ENCODE measurements around the gene CCDC116. TPM values are rescaled to one million over a fixed set of nuclear protein-coding genes. Genes with fewer than 3 reads are reported as not detected.
"Not testable (repeated sequence)": the region's sequence is repeated elsewhere in the genome, so short reads cannot be mapped to it uniquely, and the experiment has no call there.

The CCDC116 gene
- total and polyA plus RNA-seq, 2 experiments from 2014 or later: 0.10 to 0.54 TPM

GRCh38 chr22:21677606-21678443, 45.3 kb downstream of the CCDC116 start:
- no peaks in the 10 kb centered on the region for H3K4me1 ChIP-seq (ENCODE audit: insufficient read depth)

GRCh38 chr22:21678842-21679241, 46.3 kb downstream of the CCDC116 start:
- H3K27me3 ChIP-seq (replicated peaks; ENCODE audit: insufficient read depth); H3F3A ChIP-seq (ENCODE audit: insufficient read depth); H3K9ac ChIP-seq; H3K27ac ChIP-seq; H3K9me3 ChIP-seq (ENCODE audit: low read depth); H4K20me1 ChIP-seq (ENCODE audit: insufficient read depth); DNase-seq; H3K4me2 ChIP-seq (ENCODE audit: unreplicated experiment); H2AFZ ChIP-seq; H3K4me3 ChIP-seq; H3K36me3 ChIP-seq (ENCODE audit: low read depth); in situ Hi-C loops (cut with MboI); H3K79me2 ChIP-seq (ENCODE audit: insufficient read depth); H3K9me2 ChIP-seq (ENCODE audit: insufficient read depth); H3K4me1 ChIP-seq (ENCODE audit: insufficient read depth): not testable (repeated sequence)
- 94 to 98% methylated on average over 12 of the region's 12 CpGs for WGBS, 2 experiments (ENCODE audit: low coverage in 1 of 2, low lambda C conversion rate in 2 of 2, missing lambda C conversion rate in 2 of 2)

More at GRCh38 chr22:21677606-21678443, 45.3 kb downstream of the CCDC116 start:
- in situ Hi-C loops (cut with MboI): no loop called here
- no peak overlapping the region for H3K4me3 ChIP-seq
- TF ChIP-seq EZH2phosphoT487 (IDR thresholded peaks at IDR 0.05; ENCODE audit: insufficient read depth, low read depth) (no peak), EZH2 (IDR thresholded peaks at IDR 0.05; ENCODE audit: insufficient read depth, poor library complexity, severe bottlenecking) (no peak)
- no peak overlapping the region for H3K9ac ChIP-seq
- H3K27ac ChIP-seq: no peak overlapping the region
- 83% methylated on average over 11 to 13 of the region's 15 CpGs for WGBS, 2 experiments (ENCODE audit: low coverage in 1 of 2, low lambda C conversion rate in 2 of 2, missing lambda C conversion rate in 2 of 2)
- H3K9me2 ChIP-seq (ENCODE audit: insufficient read depth): no peaks in the 10 kb centered on the region
- no peak for DNase-seq
- H3K4me2 ChIP-seq (ENCODE audit: unreplicated experiment): no peak overlapping the region
- peaks cover 4% of the 10 kb centered on the region; the same call in 1 of the 2 replicates for H3K36me3 ChIP-seq (ENCODE audit: low read depth)
- no peaks in the 10 kb centered on the region for H3F3A ChIP-seq (ENCODE audit: insufficient read depth)
- no peaks in the 10 kb centered on the region for H3K9me3 ChIP-seq (ENCODE audit: low read depth)
- no peaks in the 10 kb centered on the region for H3K79me2 ChIP-seq (ENCODE audit: insufficient read depth)
- no peaks in the 10 kb centered on the region for H3K27me3 ChIP-seq (replicated peaks; ENCODE audit: insufficient read depth)
- no peaks in the 10 kb centered on the region for H4K20me1 ChIP-seq (ENCODE audit: insufficient read depth)
- no peak overlapping the region for H2AFZ ChIP-seq

GRCh38 chr22:21679383-21679782, 46.8 kb downstream of the CCDC116 start:
- H3K9me2 ChIP-seq (ENCODE audit: insufficient read depth): no peaks in the 10 kb centered on the region
- WGBS, 2 experiments (ENCODE audit: low coverage in 1 of 2, low lambda C conversion rate in 2 of 2, missing lambda C conversion rate in 2 of 2): 74 to 75% methylated on average over 4 of the region's 4 CpGs
- H4K20me1 ChIP-seq (ENCODE audit: insufficient read depth): no peaks in the 10 kb centered on the region
- no peaks in the 10 kb centered on the region for H3K79me2 ChIP-seq (ENCODE audit: insufficient read depth)
- no peaks in the 10 kb centered on the region for H3F3A ChIP-seq (ENCODE audit: insufficient read depth)
- no peaks in the 10 kb centered on the region for H3K4me1 ChIP-seq (ENCODE audit: insufficient read depth)
- no peak for TF ChIP-seq EZH2 (IDR thresholded peaks at IDR 0.05; ENCODE audit: insufficient read depth, poor library complexity, severe bottlenecking)
- no peak for TF ChIP-seq EZH2phosphoT487 (IDR thresholded peaks at IDR 0.05; ENCODE audit: insufficient read depth, low read depth)
- in situ Hi-C loops (cut with MboI): no loop called here
- no peak for DNase-seq
- no peak overlapping the region for H3K27ac ChIP-seq
- H3K4me2 ChIP-seq (ENCODE audit: unreplicated experiment): no peak overlapping the region
- no peak overlapping the region for H3K9ac ChIP-seq
- H3K4me3 ChIP-seq: no peak overlapping the region
- H3K9me3 ChIP-seq (ENCODE audit: low read depth): no peaks in the 10 kb centered on the region
- peaks cover 4% of the 10 kb centered on the region; the same call in 1 of the 2 replicates for H3K36me3 ChIP-seq (ENCODE audit: low read depth)
- H2AFZ ChIP-seq: no peak overlapping the region
- H3K27me3 ChIP-seq (replicated peaks; ENCODE audit: insufficient read depth): no peaks in the 10 kb centered on the region

GRCh38 chr22:21680830-21681565, 48.4 kb downstream of the CCDC116 start:
- Histone ChIP-seq H3K4me1 (ENCODE audit: insufficient read depth) (no peaks in the 10 kb centered on the region), H3K9me2 (ENCODE audit: insufficient read depth) (no peaks in the 10 kb centered on the region), H3F3A (ENCODE audit: insufficient read depth) (no peaks in the 10 kb centered on the region), H3K79me2 (ENCODE audit: insufficient read depth) (no peaks in the 10 kb centered on the region), H3K27me3 (replicated peaks; ENCODE audit: insufficient read depth) (no peaks in the 10 kb centered on the region), H3K9ac (no peak overlapping the region), H3K9me3 (ENCODE audit: low read depth) (no peaks in the 10 kb centered on the region), H4K20me1 (ENCODE audit: insufficient read depth) (no peaks in the 10 kb centered on the region), H2AFZ (no peak overlapping the region), H3K36me3 (ENCODE audit: low read depth) (no peaks in the 10 kb centered on the region), H3K4me2 (ENCODE audit: unreplicated experiment) (no peak overlapping the region), H3K4me3 (no peak overlapping the region), H3K27ac (no peak overlapping the region)
- in situ Hi-C loops (cut with MboI): no loop called here
- no peak for DNase-seq
- no peak for TF ChIP-seq EZH2phosphoT487 (IDR thresholded peaks at IDR 0.05; ENCODE audit: insufficient read depth, low read depth)
- TF ChIP-seq EZH2 (IDR thresholded peaks at IDR 0.05; ENCODE audit: insufficient read depth, poor library complexity, severe bottlenecking): no peak
- 91 to 92% methylated on average over 21 of the region's 21 CpGs for WGBS, 2 experiments (ENCODE audit: low coverage in 1 of 2, low lambda C conversion rate in 2 of 2, missing lambda C conversion rate in 2 of 2)
